ENCODE data around the gene LRRC2.
"Not testable (repeated sequence)": the region's sequence is repeated elsewhere in the genome, so short reads cannot be mapped to it uniquely, and the experiment has no call there.

LRRC2 gene

DNA sequence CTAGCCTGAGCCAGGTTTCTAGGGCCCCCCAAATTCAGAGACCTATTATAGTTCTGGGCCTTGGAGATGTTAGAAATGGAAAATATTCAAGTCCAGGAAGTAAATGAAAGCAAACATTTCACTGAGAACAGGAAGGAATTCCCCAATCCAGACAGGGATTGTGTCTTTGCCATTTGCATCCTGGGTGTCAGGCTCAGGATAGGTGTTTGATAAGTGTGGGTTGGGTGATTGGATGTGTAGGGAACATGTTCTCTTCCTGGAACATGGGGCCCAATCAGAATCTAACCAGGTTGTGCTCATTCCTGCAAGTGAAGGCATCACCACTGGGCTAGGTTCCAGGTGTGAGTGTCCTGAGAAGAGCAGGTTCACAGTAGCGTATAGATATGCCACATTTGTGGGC, 14.6 kb upstream of the LRRC2 start:
- DNase-seq = no peak

DNA sequence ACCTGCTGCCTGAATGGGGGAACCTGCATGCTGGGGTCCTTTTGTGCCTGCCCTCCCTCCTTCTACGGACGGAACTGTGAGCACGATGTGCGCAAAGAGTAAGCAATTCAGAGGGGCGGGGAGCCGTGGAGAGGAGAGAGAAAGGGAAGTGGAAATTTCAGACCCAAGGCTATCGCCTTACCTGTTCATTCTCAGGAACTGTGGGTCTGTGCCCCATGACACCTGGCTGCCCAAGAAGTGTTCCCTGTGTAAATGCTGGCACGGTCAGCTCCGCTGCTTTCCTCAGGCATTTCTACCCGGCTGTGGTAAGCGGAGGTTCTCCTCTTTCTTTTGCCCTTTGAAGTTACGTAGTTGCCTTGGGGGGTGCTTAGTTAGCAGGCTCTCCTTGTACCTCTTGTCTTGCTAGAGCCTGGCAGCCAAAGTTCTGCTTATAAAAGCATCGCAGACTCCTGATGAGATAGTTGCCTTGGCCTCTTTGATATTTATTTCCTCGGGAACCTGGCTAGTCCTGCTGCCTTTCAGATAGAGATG, 13.7 kb upstream of the LRRC2 start:
- DNase-seq = no peak

DNA sequence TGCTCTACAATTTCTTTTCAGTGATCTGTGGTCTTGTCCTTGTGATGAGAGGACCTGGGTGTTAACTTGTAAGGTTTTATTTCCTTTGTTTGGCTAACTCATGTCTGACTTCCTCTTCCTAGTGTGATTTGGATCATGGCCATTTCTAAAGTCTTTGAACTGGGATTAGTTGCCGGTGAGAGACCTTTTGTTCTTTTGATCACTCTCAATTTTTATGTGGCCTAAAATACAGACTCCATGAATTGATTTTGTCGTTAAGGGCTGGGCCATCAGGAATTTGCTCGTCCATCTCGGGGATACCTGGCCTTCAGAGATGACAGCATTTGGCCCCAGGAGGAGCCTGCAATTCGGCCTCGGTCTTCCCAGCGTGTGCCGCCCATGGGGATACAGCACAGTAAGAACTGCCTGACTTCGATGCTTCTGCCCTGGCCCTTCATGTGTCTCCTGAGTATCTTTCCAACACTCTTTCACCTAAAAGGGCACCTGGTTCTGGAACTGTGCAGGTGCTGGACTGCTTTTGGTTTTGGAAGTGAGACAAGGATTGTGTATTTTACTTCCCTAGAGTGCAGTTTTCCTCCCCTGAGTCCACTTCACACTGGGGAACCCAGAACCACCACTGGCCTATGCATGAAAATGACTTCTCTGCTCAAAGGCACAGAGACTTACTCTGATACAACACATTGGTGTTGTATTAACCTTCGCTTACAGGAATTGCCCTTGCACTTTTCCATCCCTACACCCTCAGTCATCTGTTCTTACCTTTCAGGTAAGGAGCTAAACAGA, 13.1 kb upstream of the LRRC2 start:
- no peak for DNase-seq

DNA sequence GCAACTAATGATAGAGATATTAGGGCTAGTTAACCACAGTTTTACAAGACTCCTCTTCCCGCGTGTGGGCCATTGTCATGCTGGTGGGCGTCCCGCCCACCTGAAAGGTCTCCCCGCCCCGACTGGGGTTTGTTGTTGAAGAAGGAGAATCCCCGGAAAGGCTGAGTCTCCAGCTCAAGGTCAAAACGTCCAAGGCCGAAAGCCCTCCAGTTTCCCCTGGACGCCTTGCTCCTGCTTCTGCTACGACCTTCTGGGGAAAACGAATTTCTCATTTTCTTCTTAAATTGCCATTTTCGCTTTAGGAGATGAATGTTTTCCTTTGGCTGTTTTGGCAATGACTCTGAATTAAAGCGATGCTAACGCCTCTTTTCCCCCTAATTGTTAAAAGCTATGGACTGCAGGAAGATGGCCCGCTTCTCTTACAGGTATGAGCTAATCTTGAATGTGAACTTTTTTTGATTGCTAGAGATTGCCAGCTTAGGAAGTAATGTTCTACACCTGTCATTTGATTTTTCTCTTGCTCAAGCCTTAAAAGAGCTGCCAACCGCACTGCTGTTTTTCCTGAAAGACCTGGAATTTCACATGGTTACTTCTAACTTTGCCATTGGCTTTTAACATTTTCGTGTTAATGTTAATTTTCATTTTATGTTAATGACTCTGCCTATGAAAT, 11.6 kb upstream of the LRRC2 start:
- not testable (repeated sequence) for DNase-seq

DNA sequence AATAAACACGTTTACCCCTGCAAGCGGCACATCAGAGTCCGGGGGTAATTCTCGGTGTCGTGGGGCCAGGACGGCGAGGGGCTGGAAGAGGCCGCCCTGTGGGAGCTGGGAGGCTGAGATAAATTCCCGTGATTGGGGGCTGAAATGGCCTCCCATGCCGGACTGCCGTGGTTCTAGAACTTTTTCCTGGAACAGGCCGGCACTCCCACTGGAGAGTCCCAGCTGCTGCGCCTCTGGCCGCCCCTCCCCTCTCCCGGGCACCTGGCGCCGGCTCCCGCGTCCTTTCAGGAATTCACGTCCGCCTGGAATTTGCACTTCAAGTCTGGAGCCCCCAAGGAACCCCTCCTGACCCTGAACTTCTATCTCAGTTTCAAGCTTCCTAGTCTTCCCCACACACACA, 10.8 kb upstream of the LRRC2 start:
- DNase-seq = no peak

DNA sequence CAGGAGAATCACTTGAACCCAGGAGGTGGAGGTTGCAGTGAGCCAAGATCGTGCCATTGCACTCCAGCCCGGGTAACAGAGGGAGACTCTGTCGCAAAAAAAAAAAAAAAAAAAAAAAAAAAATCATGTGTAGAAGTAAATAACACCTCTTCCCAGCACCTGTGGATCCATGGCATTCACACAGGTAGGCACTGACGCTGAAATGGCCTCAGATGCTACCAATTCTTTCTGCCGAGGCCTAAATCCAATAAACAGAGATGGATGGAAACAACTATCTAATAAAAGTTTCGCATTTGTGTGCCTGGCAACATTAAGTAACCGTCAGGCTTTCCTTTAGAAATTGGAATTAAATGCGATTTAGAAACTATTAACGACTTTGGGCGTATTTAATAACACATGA, 10.3 kb upstream of the LRRC2 start:
- DNase-seq = no peak

DNA sequence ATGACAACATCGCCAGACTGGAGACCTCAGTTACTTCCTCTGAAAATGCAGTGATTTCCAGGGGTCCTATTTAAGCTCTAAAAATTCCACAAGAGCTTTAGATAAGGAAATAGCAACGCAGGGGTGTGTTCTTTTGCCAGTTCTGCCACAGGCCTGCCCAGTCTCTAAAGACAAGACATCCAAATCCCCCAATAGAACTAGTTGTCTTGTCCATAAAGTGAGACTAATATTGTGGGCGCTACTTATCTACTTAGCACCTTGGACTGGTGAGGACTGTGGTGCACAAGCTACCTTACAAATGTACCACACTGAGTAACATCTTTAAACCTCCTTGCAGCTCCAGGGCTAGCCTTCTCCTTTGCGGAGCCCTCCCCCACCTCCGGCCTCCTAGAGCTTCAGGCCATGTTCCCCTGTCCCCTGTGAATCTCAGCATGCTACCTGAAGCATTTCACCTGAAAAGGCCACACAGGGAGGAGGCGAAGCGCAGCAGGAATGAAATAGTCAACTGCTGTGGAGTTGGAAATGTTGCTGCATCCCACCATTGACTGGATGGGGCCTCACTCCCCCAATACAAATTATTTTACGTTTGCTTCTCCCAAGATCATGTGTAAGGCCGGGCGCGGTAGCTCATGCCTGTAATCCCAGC, 9.6 kb upstream of the LRRC2 start:
- DNase-seq = no peak

DNA sequence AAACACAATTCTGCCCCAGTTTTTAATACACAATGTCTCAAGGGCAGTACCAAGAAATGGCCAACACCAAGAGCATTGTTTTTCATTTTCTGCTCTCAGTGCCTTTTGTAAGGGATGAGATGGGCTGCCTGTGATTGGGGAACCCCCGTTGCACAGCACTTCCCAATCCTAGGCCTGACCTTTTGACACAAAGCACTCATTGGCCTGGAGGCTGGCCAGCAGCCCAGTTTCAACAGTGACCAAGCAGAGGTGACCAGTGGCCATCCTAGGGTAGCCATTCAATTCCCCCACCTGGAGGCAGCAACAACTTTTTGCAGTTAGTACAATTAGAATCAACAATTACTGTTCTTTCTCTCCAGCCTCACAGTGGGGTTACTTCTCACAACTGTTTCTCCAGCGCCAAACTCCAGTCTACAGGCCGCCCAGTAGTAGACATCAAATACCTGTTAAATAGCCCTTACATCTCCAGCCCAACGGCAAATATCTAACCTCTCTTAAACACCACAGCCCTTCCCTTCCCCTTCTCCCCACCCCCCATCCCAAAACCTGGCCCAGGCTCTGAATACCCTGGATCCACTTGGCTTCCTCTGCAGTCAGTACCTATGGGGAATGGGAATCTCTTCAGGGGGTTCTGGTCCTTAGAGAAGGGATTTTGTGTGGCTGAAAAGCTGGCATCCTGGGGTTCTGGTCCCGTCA, 8.9 kb upstream of the LRRC2 start:
- no peak for DNase-seq

DNA sequence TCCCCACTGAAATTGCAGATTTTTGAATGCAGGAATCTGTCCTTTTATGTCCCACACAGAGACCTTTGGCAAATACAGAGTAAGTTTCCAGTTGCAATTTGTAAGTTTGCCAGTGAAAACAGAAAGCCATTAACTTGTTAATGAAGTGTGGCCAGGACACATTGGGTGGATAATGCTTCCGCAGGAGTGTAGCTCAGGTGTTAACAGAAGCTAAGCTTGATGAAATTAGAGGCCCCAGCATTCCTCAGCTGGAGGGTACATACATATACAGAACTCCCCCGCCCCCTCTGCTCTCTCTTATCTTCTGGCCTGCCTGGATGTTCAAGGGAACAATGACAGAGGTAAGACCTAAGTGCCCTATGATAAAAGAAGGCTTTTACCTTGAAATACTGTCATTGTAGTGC, 8.1 kb upstream of the LRRC2 start:
- DNase-seq = peak; percentile 2

DNA sequence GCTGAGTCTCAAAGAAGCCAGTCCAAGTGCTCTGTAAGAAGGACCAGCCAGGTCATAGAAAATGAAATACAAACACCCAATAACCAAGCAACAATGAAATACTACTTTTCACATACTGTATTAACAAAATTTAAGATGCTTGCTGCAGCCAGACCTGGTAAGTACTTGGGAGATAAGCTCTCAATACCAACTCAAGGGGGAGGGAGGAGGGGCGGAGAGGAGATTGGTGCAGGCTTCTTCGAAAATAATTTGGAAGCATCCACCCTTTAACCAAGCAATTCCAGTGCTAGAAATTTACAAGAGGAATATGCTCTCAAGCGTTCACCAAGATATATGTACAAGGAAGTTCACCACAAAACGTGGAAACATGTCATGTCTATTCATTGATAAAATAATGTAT, 7.6 kb upstream of the LRRC2 start:
- DNase-seq = no peak

DNA sequence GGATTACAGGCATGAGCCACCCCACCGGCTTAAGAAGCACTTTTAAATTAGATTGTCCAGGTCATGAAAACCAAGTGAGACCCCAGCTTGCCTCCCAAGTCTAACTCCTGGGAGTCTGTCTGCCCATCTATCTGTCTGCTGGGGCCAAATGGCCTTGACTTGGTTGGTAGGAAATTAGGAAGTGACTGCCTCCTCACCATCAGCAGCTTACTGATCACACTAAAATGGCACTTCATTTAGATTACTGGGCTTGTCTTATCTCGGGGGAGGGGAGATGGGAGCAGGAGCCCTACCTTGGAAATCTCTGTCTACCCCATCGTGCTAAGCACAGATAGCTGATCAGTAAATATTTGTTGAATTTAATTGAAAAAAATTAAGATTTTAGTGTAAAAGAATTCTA, 5.6 kb upstream of the LRRC2 start:
- no peak for DNase-seq

DNA sequence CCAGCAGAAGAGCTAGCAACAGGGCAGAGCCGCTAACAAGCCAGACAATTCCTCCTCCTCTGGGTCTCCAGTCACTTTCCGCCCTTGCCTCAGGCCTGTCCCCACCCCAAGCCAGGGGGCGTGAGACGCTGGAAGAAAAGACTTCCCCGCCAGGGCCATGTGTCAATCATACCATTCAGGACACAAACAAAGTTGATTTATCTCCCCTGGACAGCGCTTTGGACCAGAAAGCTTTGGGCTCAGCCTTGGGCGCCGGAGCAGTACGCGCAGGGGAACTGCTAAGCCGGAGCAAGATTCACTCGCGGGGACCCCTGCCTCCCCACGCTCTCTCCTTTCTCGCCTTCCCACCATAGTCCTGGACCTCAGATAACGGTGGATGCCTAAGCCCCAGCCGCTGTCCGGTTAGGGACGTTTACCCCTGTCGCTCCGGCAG, 479 bp downstream of the LRRC2 start:
- no peak for DNase-seq

DNA sequence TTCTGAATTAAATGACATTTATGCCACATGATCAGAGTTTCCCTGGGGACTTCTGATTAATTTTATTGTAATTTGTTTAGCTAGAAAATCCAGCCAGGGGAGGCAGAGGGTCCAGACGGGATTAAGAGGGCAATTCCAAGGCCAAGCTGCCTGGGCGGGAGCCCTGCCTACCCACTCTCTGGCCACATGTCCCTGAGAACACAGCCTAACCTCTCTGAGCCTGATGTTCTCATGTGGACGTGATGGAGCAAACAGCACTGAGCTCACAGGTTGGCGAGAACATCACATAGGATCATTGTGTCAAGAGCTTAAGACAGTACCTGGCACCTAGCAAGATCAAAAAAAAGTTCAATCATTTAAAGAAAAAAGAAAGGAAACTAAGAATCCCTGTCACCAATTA, 1.0 kb downstream of the LRRC2 start:
- DNase-seq = no peak

DNA sequence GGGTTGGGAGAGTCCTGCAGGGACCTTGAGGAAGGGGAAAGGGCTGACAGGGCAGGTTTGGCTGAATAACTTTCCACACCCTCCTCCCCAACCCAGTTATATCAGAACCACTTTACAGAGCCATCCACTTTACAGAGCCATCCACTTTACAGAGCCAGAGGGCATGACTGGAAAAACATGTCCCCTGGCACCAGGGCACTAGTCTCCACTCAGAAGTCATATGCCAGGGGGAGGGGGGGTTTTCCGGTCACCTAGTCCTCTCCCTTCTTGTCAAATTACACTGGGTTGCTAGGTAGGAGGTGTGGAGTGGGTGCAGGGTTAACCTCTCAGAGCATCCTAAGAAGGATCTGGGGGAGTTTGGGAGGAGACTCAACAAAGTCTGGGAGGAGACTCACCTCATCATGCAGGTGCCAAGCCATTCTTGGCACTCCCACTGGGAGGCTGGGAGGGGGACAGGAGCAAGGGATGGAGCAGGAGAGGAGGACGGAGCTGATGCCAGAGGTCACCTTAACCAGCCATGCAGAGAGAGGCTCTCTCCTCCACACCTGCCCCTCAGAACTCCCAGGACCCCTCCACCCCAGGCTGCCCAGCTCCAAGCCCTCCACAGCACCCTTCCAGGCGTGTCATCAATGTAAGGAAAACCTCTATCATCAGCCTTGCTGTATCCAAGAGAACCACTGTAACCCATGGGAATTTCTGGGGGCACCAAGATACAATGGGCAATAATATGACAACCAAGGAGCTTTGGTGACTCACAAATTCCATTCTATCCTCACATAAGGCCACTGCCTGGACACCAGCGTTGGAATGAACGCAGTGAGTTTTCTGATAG, 1.7 kb downstream of the LRRC2 start:
- no peak for DNase-seq

DNA sequence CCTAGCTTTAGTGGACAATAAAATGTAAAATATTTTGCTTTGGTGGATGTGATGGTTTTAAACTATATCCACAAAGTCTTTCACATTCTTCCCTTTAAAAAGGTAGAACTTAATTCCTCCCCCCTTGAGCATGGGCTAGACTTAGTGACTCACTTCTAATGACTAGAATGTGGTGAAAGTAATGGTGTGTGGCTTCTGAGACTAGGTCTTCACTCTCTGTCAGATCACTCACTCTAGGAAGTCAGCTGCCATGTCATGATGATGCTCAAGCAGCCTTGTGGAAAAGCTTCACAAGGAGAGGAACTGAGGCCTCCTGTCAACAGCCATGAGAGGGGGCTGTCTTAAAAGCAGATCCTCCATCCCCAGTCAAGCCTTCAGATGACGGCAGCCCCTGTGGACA, 4.2 kb downstream of the LRRC2 start:
- no peak for DNase-seq

DNA sequence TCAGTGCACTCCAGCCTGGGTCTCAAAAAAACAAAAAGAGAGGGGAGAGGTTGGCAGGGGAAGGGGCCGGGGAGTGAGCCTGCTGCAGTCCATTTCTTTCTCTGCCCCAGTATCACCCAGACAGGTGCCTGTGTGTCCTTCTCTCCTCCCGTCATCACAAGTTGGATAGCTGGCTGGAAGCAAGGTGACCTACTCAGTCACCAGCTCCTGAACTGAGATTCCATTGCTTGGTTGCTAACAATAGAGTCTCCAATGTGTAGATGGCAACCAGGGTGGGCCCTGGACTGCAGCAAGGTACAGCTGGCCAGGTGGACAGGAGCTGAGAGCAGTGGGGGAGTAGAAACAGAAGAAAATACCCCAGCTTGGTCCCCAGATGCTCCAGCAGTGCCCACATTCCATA, 4.6 kb downstream of the LRRC2 start:
- DNase-seq = no peak

DNA sequence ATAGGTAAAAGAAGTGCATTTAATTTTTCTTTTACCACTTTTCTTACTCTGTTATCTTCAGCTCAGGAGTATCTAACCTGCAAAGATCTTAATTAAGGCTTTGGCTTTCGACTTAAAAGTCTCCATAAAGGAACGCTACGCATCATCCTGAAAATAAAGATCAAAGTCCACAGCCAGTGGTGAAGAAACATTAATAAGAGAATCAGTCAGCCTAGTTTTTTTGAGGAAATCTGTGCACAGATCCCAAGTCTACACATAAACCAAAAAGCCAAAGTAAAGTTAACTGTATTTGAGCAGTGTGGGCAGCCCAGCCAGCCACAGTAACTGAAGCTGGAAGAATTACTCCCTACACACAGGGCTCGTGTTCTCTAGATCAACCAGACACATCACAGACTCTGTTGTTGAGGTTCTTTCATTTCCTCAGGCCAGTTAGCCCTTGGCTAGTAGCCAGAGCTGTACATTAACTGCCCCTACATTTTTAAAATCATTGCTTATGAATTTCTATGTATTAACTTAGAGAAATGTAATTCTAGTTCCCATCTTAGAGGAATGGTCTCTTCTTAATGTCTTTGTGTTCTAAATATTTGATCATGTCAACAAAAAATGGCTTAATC, 6.9 kb downstream of the LRRC2 start:
- no peak for DNase-seq

DNA sequence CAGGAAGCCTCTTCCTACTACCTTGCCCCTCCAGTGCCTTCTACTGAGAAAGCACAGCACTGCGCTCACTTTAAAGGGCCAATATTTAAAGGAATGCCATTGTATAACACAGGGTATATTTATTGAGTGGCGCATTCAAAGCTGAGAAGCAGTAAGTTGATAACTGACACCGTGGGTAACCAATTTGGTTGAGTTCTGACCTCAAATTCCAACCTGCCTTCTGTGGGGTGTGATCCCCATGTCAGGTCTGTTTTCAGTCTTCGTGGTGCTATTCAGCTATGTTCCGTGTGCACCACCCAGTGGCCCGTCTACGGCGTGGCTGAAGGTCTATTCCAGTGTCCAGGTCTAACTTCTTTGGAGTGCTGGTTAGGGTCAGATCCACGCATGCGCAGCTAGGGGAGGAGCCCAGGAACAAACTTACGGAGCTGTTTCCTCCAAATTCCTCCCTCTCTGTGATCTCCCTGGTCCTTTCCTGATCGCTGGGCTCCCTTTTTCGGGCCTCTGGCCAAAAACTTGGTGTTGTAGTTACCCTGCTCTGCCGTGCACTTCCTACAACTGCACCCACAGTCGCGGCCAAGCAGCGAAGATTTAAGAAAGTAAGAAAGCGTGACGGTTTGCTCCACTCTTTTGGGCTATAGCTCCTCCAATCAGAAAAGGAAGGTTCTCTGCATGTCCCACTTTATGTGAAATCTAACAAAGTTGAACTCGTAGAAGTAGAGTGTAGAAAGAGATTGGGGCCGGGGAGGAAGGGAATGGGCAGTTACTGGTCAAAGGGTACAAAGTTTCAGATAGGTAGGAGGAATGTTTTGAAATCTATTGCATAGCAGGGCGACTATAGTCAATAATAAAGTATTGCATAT, 7.7 kb downstream of the LRRC2 start:
- DNase-seq = peak; percentile 79

DNA sequence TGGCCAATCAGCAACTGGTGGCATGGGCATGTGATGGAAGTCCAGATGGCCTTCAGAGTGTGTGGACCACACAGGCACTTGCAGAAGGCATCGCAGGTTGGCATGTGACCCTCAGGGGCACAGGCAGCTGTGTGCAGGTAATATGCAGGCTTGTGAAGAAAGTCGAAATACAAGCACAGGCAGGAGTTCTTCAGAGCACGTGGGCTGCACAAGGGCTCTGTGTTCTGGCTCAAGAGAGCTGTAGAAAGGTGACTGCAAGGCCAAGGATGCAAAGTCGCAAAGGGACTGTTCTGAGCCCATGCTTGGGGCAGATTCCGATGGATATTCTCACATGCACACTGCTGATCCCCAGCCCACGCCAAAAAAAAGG, 8.3 kb downstream of the LRRC2 start:
- DNase-seq = no peak

DNA sequence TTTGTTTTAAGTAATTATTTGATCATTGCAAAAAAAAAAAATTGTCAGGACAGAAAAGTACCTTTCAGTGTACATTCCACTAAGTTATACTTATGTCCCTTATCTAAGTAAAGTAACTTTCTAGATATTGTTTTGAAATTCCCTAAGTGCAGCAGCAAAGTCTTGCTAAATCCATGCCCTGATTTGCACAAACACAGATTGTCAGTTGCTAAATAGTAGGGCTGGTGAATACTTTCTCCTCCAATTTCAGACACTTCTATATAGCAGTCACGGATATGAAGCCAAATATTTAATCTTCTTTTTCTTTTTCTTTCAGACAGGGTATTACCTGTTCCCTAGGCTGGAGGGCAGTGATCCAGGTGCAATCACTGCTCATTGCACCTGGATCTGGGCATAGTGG, 12.9 kb downstream of the LRRC2 start:
- DNase-seq = no peak

DNA sequence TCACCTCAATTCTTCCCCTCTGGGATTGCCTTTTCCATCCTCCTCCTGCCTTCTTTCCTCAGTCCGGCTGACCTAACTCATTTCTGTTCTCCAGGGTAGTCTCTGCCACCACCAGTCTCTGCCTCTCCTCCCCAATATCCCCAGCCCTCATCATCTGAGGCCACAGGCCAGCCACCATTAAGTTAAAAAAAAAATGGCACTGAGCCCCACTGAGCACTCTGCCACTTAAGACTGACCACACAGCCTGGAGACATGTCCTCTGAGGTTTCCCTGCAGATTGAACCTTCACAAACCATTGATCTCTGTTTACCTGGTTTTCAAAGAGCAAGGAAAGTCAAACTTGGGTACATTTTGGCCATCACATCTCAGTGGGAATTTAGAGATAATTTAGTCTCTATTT, 13.6 kb downstream of the LRRC2 start:
- no peak for DNase-seq

Measured in NCI-H82 (cell line).